Activated T-cell treated with anti-CD3 and anti-CD28 coated beads, Interleukin-2, amount 50 U/mL, for 72 hours (primary cell): ENCODE results near the gene DIAPH3. TPM values are rescaled to one million over a fixed set of nuclear protein-coding genes. Genes with fewer than 3 reads are reported as not detected.

Experiments used
- ATAC-seq, 2 donors: fragments of 150-1000 bp; cut with Tn5 transposase; replicated peaks in 1 of 2; 2 replicates each; pipeline ENCODE4 v1.10.0; 2021; ENCODE audit warnings: moderate library complexity in 2 of 2, mild to moderate bottlenecking in 1 of 2
- DNase-seq, 2 donors: peaks; one replicate each; pipeline ENCODE4 v3.0.0; 2021 to 2022; ENCODE audit warnings: mixed read lengths in 1 of 2
- H3K27ac Mint-ChIP-seq: one replicate; pipeline ENCODE4 v1.8.0; 2022; ENCODE audit warnings: mild to moderate bottlenecking, moderate library complexity, mixed read lengths
- H3K27me3 Mint-ChIP-seq: one replicate; pipeline ENCODE4 v1.8.0; 2022; ENCODE audit warnings: low read depth, mixed read lengths
- H3K36me3 Mint-ChIP-seq, 2 donors: one replicate each; pipeline ENCODE4 v1.8.0; 2022; ENCODE audit warnings: mixed read lengths in 2 of 2, mild to moderate bottlenecking in 1 of 2; ENCODE audit not compliant: insufficient read depth in 2 of 2
- H3K4me1 Mint-ChIP-seq: one replicate; pipeline ENCODE4 v1.8.0; 2022; ENCODE audit warnings: low read depth, mixed read lengths
- H3K4me3 Mint-ChIP-seq, 2 donors: one replicate each; pipeline ENCODE4 v1.8.0; 2022; ENCODE audit warnings: mild to moderate bottlenecking in 2 of 2, mixed read lengths in 2 of 2, moderate library complexity in 2 of 2
- H3K9me3 Mint-ChIP-seq, 2 donors: one replicate each; pipeline ENCODE4 v1.8.0; 2022; ENCODE audit warnings: mixed read lengths in 2 of 2
- total RNA-seq, 2 donors: library from RNA; stranded (reverse); gene quantifications; one replicate each; pipeline ENCODE4 v1.2.3, GENCODE V29; 2022

The DIAPH3 gene
- total RNA-seq, 2 donors from 2014 or later, result 28.5 to 30.8 TPM

DNA sequence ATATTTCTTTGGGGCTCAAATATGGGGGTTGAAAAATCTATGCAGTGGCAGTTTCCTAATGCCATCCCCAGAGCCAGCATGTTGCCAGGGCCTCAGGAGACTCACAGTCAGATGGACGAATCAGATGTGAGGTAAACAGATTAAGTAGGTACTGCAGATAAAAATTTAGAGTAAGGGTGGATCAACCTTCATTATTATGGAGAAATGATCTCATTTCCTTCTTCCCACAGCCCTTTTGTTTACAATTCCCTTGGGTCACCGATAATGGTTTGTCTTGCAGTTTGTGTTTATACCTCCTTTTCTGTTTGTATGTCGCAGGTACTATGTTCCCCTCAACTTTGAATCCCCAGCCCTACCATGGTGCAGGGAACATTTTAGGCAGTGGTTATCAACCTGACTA, 20.0 kb downstream of the DIAPH3 start:
- peaks cover 0 to 3% of the 10 kb centered on the region in 2 donors for H3K9me3 Mint-ChIP-seq
- no peak overlapping the region for H3K4me3 Mint-ChIP-seq
- H3K27me3 Mint-ChIP-seq, result no peaks in the 10 kb centered on the region
- no peaks in the 10 kb centered on the region for H3K4me1 Mint-ChIP-seq
- DNase-seq (no peak), ATAC-seq (no peak)
- H3K27ac Mint-ChIP-seq, result no peak overlapping the region
- H3K36me3 Mint-ChIP-seq, result peaks cover 1 to 2% of the 10 kb centered on the region in 2 donors

DNA sequence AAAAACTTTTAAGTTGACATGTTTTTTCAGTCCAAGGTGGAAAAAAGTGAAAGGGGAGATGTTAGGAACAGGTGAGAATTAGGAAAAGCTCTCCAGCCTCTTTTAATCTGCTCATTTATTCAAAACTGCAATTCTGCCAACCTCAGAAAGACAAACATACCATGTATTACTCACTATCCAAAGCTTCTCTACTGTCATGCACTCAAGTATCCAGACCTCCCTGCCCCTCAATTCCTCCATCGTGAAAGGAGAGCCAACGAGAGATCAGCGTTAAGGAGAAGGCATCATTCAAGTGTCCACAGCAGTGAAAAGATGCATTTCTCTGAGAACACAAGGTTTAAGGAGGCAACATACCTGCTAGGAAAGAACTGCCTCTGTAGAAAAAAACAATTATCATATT, 24.5 kb downstream of the DIAPH3 start:
- Mint-ChIP-seq H3K4me1 (peaks cover 22% of the 10 kb centered on the region), H3K36me3 (no peaks in the 10 kb centered on the region), H3K4me3 (no peak overlapping the region), H3K27me3 (no peaks in the 10 kb centered on the region), H3K9me3 (no peaks in the 10 kb centered on the region), H3K27ac (no peak overlapping the region)
- DNase-seq (no peak), ATAC-seq (no peak)

DNA sequence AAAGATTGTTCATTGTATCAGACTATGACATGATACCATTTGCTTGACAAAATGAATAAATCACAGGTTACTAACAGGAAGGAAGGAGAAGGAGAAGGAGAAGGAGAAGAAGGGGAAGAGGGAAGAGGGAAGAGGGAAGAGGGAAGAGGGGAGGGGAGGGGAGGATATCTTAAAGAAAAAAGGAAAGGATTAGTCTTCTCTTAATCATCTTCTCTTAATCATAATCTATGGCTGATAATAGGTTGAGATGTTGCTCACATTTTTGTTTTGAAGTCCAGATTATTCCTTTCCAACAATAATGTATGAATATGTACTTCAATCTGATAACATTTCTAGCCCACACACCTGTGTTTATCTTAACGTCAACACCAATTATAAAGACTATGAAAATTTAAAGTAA, 25.1 kb downstream of the DIAPH3 start:
- peaks cover 24% of the 10 kb centered on the region for H3K4me1 Mint-ChIP-seq
- no peaks in the 10 kb centered on the region for H3K36me3 Mint-ChIP-seq
- no peaks in the 10 kb centered on the region for H3K9me3 Mint-ChIP-seq
- no peak overlapping the region for H3K4me3 Mint-ChIP-seq
- DNase-seq, result no peak
- no peaks in the 10 kb centered on the region for H3K27me3 Mint-ChIP-seq
- no peak overlapping the region for H3K27ac Mint-ChIP-seq
- no peak for ATAC-seq

DNA sequence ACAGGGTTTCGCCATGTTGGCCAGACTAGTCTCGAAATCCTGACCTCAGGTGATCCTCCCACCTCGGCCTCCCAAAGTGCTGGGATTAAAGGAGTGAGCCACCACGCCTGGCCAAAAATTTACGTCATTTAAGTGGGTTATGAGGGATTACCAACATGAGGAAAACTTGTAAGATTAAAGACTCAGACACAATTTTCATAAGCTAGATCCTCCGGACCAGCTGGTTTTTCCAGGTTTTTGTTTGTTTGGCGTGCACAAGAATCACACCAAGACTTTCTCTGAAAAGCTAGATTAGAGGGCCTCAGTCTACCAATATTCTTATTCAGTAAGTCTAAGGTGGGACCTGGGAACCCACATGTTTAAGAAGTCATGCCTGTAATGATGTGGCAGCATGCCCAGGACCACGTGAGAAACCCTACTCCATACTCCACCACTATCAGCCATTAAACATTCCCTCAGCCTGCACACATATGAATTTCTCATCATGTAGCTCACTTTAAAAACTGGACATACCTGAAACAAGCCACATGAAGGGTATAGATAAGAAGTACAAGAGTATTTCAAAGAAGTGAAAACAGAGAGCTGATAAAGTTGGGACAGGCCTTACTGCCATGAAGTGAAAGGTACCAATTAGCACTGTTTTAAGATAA, 25.7 kb downstream of the DIAPH3 start:
- Mint-ChIP-seq H3K27ac (no peak overlapping the region), H3K4me1 (peaks cover 24% of the 10 kb centered on the region), H3K36me3 (no peaks in the 10 kb centered on the region), H3K9me3 (no peaks in the 10 kb centered on the region), H3K27me3 (no peaks in the 10 kb centered on the region), H3K4me3 (no peak overlapping the region)
- ATAC-seq (no peak), DNase-seq (no peak)

DNA sequence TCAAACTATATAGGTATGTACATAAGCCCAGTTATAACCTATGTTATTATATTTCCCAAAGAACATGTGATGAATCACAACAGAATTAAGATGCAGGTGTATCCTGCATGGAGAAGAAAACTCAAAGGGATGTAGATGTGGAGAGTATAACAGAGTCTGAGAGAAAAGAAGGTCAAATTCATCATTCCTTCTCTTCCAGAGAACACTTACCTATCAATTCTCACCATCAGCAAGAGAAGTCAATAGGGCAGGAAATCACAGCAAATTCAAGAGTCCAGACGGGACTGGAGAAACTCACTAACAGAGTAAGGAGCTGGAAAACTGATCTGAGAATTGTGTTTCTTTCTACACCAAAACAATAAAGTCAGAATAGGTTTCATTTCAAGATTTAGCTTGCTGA, 28.4 kb downstream of the DIAPH3 start:
- H3K4me3 Mint-ChIP-seq, result no peak overlapping the region
- peaks cover 24% of the 10 kb centered on the region for H3K4me1 Mint-ChIP-seq
- H3K36me3 Mint-ChIP-seq, result peaks cover 0 to 2% of the 10 kb centered on the region in 2 donors
- no peaks in the 10 kb centered on the region for H3K9me3 Mint-ChIP-seq
- no peak overlapping the region for H3K27ac Mint-ChIP-seq
- no peak for DNase-seq
- no peak for ATAC-seq
- H3K27me3 Mint-ChIP-seq, result no peaks in the 10 kb centered on the region

DNA sequence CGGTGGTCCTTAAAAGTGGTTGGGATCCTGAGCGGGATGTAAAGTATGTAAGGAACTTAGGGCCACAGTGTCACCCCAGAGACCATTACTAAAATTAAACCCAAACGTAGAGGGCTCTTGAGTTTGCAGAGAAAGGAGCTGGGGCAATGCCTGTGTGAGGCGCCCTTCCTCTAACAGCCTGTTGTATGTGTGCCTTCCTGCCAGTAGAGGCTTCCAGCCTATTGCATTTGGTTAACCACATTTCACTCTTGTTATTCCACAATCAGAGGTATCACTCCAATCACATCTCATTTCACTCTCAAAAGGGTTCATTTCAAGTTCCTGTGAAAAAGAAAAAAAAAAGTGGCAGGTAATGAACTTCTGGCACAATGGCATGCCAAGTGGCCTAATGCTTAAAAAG, 29.4 kb downstream of the DIAPH3 start:
- Mint-ChIP-seq H3K36me3 (peaks cover 0 to 8% of the 10 kb centered on the region in 2 donors), H3K27me3 (no peaks in the 10 kb centered on the region), H3K4me1 (peaks cover 24% of the 10 kb centered on the region), H3K27ac (no peak overlapping the region), H3K9me3 (no peaks in the 10 kb centered on the region), H3K4me3 (peak overlapping the region in 1 of 2 donors; percentile 47)
- ATAC-seq (peak; percentile 62 to 78), DNase-seq (peak in 1 of 2 donors; percentile 4)

DNA sequence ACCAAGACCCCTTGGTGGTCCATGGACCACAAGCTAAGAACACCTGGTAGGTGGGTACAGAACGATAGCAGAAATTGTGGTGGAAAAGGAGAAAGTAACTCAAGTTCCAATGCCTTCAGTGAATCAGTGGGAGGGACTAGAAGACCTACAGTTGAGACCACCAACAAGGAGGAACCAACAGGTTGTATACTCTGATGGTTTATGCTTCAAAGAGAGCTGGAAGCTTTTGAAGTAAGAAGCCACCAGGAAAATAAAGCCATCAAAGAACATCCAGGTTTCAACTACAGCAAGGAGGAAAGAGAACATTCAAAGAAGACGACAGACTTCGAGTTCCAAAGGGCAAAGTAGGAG, 42.4 kb downstream of the DIAPH3 start:
- Mint-ChIP-seq H3K4me1 (peaks cover 4% of the 10 kb centered on the region), H3K27ac (no peak overlapping the region), H3K36me3 (peaks cover 6 to 8% of the 10 kb centered on the region in 2 donors), H3K4me3 (no peak overlapping the region), H3K9me3 (peaks cover 0 to 3% of the 10 kb centered on the region in 2 donors), H3K27me3 (no peaks in the 10 kb centered on the region)
- ATAC-seq, result no peak
- DNase-seq, result no peak

DNA sequence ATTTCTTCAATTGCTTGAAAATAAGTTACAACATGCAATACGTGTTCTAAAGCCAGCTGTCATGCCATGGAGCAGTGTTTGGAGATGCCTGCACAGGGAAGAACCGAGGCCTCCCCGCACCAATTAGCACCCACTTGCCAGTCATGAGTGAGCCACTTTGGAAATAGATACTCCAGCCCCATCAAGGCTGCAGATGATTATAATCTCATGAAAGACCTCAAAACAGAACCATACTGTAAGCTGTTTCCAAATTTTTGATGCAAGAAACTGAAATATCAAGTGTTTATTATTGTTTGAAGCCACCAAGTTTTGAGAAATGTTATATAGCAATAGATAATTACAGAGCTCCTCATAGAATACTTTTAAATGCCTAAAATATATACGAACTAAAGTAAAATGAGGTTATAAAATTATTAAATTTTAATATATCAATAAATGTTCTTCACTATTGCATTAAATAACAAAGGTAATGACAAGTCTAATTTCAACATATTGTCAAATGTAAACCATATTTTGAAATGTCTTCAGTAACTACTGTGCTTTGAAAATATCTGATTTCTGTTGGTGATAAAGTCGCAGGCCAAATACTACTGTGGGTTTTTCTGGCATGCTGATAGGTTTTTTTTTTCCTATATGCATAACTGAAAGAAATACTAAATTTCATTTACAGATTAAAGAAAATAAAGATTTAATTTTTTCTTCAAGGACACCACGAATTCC, 43.0 kb downstream of the DIAPH3 start:
- ATAC-seq (no peak), DNase-seq (no peak)
- Mint-ChIP-seq H3K9me3 (no peaks in the 10 kb centered on the region), H3K36me3 (peaks cover 4% of the 10 kb centered on the region in 2 donors), H3K27me3 (no peaks in the 10 kb centered on the region), H3K4me1 (peaks cover 4% of the 10 kb centered on the region), H3K27ac (no peak overlapping the region), H3K4me3 (no peak overlapping the region)

DNA sequence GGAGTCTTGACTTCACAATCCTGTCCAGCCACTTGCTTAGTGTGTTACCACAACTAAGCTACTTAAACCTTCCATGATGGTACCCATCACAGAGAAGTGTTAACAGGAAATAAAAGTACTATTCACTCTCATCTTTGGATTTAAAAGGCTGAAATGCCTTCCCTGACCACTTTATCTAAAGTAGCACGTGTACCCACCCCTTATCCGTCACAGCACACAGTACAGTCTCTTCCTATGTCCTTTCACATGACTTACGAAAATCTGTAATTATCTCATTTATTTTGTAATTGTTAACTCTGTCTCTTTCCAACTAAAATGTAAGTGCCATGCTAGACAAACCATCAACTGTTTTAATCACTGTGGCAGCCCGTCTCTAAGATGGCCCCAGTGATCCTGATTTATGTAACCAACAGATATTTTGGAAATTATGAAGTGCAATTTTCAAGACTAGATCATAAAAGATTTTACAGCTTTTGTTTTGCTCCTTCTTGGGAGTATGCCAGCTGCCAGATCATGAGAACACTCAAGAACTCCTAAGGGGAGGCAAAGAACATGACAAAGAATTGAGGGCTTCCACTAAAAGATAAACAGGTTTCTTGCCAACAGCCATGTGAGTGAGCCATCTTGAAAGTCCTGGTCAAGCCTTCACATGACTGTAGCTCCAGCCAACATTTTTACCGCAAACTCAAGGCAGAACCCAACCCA, 44.9 kb downstream of the DIAPH3 start:
- Mint-ChIP-seq H3K4me3 (no peak overlapping the region), H3K4me1 (peaks cover 4% of the 10 kb centered on the region), H3K36me3 (peaks cover 10% of the 10 kb centered on the region in 2 donors), H3K9me3 (peaks cover 4 to 7% of the 10 kb centered on the region in 2 donors), H3K27me3 (no peaks in the 10 kb centered on the region), H3K27ac (no peak overlapping the region)
- DNase-seq (no peak), ATAC-seq (no peak)

DNA sequence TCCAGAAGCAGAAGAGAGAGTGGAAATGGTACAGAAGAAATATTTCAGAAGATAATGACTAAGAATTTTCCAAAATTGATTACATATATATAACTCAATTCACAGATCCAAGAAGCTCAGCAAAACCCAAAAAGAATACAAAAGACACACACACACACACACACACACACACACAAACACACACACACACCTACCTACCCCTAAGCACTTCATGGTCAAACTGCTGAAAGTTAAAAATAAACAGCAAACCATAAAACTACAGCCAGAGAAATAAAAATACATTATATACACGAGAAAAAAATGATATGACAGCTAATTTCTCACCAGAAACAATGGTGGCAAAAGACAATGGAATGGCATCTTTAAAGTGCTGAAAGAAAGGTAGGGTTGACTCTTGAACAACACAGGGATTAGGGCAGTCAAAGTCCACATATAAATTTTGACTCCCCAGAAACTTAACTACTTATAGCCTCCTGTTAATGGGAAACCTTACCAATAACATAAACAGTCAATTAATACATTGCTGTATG, 49.2 kb downstream of the DIAPH3 start:
- no peak for DNase-seq
- H3K9me3 Mint-ChIP-seq, result peaks cover 7 to 10% of the 10 kb centered on the region in 2 donors
- H3K27ac Mint-ChIP-seq, result no peak overlapping the region
- H3K27me3 Mint-ChIP-seq, result no peaks in the 10 kb centered on the region
- H3K4me3 Mint-ChIP-seq, result no peak overlapping the region
- peaks cover 19 to 23% of the 10 kb centered on the region in 2 donors for H3K36me3 Mint-ChIP-seq
- ATAC-seq, result no peak
- H3K4me1 Mint-ChIP-seq, result peaks cover 4% of the 10 kb centered on the region

DNA sequence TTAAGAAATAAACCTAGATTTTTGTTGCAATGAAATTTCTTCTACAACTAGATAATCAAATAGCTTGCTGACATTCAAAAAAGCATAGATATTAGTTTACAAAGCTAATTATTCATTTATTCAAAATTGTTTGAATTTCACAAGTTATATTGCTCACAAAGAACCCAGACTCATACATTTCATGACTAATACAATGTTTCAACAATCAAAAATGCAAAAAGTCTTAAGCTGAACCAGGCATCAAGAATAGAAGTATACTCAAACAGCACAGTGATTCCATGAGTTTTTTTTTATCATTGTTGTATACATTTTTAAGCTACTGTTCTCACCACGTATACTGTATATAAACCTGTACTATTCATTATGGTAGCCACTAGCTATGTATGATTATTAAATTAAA, 51.0 kb downstream of the DIAPH3 start:
- DNase-seq, result no peak
- Mint-ChIP-seq H3K9me3 (peaks cover 7 to 10% of the 10 kb centered on the region in 2 donors), H3K27ac (no peak overlapping the region), H3K27me3 (no peaks in the 10 kb centered on the region), H3K36me3 (peaks cover 26 to 28% of the 10 kb centered on the region in 2 donors), H3K4me3 (no peak overlapping the region), H3K4me1 (no peaks in the 10 kb centered on the region)
- no peak for ATAC-seq

DNA sequence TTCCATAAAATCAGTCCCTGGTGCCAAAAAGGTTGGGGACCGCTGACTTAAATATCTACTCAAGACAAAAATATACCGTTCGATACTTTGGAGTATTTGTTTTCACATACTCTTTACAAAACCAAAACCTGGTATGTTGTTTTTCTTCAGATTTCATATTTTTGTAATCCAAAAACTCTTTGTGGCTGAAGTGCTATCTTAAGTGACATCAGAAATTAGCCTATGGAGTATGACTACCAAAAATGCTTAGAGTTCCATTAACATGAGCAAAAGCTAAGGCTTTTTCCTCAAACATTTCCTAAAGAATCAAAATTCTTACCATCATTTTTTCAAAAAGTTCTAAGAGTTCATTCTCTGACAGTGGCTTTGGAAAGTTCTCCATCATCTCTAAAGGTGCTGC, 52.0 kb downstream of the DIAPH3 start:
- no peaks in the 10 kb centered on the region for H3K4me1 Mint-ChIP-seq
- H3K27ac Mint-ChIP-seq, result no peak overlapping the region
- H3K27me3 Mint-ChIP-seq, result no peaks in the 10 kb centered on the region

DNA sequence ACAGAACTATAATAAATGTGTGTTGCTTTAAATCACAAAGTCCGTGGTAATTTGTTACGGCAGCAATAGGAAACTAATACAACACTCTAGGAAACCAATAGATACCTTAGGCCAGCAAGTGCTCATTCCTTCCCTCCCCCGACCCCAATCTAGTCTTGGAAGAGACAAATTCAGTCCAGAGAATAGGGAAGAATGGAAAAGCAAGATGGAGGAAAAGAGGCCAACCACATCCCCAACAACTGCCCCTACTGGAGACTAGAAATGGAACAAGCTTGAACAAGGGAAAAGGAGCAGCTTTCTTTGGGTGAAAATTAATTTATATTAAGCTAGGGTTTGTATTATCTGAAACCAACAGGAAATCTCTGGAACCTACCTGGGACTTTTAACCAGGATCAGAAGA, 54.4 kb downstream of the DIAPH3 start:
- Mint-ChIP-seq H3K27me3 (no peaks in the 10 kb centered on the region), H3K4me3 (no peak overlapping the region), H3K4me1 (no peaks in the 10 kb centered on the region), H3K9me3 (peaks cover 3 to 5% of the 10 kb centered on the region in 2 donors), H3K36me3 (peaks cover 21 to 28% of the 10 kb centered on the region in 2 donors), H3K27ac (no peak overlapping the region)
- no peak for ATAC-seq
- no peak for DNase-seq

More for the DNA sequence above, 52.0 kb downstream of the DIAPH3 start:
- Mint-ChIP-seq H3K4me3 (no peak overlapping the region), H3K36me3 (peaks cover 26 to 28% of the 10 kb centered on the region in 2 donors), H3K9me3 (peaks cover 7 to 10% of the 10 kb centered on the region in 2 donors)
- no peak for ATAC-seq
- no peak for DNase-seq
